GM12873 (cell line): ENCODE results near the gene SMAD6.

Experiments used
- CTCF ChIP-seq: IDR thresholded peaks from 2 replicates; pipeline ENCODE4 v1.5.1; 2012; ENCODE audit warnings: low read depth, mild to moderate bottlenecking, moderate library complexity, low read length, control low read depth; ENCODE audit not compliant: insufficient read depth; ENCODE audit errors: missing control alignments

SMAD6 gene

GRCh38 chr15:66784174-66784573, 82.1 kb downstream of the SMAD6 start:
- no peak for TF ChIP-seq CTCF

- no peak for TF ChIP-seq CTCF
These were observed 83.6 kb downstream of the SMAD6 start for GRCh38 chr15:66785637-66786036.

- TF ChIP-seq CTCF: no peak
These were observed 84.2 kb downstream of the SMAD6 start for GRCh38 chr15:66786222-66786621.

GRCh38 chr15:66786708-66787488, 84.9 kb downstream of the SMAD6 start:
- no peak for TF ChIP-seq CTCF

- TF ChIP-seq CTCF: no peak
These were observed 85.4 kb downstream of the SMAD6 start for GRCh38 chr15:66787489-66787871.

- no peak for TF ChIP-seq CTCF
These were observed 86.0 kb downstream of the SMAD6 start for GRCh38 chr15:66788024-66788423.

- peak; percentile 56 for TF ChIP-seq CTCF
These were observed 87.3 kb downstream of the SMAD6 start for GRCh38 chr15:66789029-66790025.
